Measurements from ENCODE around the gene CWC27.

Gene CWC27, protein sequence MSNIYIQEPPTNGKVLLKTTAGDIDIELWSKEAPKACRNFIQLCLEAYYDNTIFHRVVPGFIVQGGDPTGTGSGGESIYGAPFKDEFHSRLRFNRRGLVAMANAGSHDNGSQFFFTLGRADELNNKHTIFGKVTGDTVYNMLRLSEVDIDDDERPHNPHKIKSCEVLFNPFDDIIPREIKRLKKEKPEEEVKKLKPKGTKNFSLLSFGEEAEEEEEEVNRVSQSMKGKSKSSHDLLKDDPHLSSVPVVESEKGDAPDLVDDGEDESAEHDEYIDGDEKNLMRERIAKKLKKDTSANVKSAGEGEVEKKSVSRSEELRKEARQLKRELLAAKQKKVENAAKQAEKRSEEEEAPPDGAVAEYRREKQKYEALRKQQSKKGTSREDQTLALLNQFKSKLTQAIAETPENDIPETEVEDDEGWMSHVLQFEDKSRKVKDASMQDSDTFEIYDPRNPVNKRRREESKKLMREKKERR

DNA sequence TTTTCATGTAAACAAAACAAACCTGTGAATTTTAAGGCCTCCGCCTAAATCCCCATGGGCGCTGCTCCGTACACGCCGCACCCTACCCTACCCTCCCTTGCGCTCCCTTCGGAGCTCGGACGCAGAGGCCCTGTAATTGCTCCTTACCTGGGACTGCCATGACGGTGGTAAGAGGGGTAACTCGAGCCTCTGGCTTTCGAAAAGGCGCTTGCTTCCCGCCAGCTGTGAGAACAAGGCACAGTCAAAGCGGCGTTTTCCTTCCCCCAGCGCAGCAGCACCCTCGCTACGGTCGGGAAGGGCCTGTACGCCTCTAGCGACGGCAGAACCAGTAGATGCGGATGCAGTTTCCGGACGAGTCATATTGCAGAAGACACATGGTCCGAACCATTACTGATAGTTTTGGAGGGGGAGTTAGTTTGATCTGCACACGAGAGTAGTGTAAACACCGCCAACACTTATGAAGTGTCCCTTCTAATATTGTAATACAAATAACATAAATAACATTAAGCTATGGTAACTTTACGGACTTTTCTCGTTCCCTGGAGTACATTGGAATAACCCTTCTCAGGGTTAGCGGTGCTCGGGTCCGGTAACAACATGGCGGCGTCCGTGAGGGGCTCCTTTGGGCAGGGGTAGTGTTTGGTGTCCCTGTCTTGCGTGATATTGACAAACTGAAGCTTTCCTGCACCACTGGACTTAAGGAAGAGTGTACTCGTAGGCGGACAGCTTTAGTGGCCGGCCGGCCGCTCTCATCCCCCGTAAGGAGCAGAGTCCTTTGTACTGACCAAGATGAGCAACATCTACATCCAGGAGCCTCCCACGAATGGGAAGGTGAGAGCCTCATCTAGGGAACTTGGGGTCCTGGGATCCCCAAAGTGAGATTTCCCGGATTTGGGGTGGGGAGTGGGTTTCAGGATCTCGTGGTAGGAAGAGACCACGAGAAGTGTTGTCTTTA, at the start of gene CWC27, which contains the start of gene SREK1IP1:
TSS of gene CWC27 (plus strand) at position 573 of the 955 bp plus-strand sequence. CDS start at position 790, 217 bp downstream.
TSS of gene SREK1IP1 (minus strand) at position 334 of the 955 bp plus-strand sequence. CDS start at position 160, 174 bp downstream.
- peak; percentile 70 for DNase-seq (ENCODE audit: low read depth, low spot score)

DNA sequence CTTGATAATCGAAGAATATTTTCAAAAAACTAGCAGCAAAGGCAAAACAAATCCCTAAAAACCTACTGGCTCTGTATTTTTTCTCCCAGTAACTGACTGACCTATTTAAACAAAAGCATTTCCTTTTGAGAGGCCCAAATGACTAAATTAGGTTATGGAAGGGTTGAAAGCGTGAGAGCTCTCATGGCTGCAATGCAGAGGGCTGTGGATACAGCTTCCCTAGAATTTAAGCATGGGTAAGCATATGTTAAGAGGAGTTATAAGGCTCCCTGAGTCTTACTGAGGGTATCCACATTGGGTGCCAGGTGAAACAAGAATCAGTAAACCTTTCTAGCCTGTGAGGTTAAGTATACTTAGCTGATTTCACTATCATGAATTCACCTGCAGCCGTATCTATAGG, 46.1 kb upstream of the CWC27 start:
- no peak for DNase-seq (ENCODE audit: low read depth, low spot score)

DNA sequence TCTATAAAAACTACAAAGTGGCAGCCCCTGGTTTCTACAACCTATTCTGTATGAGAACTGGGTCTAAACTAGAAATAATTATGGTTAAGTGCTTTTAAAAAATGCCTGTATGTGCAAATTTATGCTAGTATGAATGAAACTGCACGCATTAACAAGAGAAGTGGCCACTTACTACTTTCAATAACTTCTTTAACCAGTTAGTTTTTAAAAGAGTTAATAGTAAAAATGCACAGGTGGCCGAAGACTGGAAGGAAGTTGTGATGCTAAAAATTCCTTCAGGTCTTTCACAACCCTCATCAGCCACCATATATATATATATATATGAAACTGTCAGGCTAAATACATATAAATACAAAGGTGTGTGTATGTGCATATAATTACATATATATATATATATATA, 41.6 kb upstream of the CWC27 start:
- no peak for DNase-seq (ENCODE audit: low read depth, low spot score)

DNA sequence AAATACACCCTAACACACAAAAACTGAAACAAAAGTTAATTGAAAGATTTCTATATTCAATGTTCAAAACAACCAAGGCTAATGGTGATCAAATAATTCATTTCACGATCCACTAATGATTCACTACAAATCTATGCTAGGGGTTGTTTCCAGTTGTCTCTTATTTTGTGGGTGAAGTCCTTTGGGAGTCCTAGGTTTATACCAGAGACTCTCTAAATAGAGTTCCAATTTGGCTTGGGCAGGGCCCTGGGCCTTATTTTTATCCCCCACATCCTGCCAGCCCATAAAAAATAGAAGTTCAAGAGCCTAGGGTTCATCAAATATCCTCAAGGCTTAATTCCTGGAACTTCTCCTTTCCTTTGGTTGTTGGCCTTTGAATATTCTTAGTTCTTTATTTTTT, 26.3 kb upstream of the CWC27 start:
- DNase-seq (ENCODE audit: low read depth, low spot score): no peak

DNA sequence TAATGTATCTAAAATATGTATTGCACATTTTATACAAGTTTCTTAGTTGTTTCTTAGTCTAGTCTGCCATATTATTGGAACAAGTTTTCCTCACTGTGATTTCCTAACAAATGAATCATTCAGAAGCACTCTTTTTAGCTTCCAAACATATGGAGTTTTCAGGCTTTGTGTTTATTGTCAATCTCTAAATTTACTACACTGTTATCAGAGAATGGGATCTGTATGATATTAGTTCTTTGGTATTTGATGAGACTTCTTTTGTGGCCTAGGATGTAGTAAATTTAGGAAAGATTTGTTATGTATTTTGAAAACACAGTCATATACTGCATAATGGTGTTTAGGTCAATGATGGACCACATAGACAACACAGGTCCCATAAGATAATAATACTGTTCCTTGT, 25.9 kb upstream of the CWC27 start:
- DNase-seq (ENCODE audit: low read depth, low spot score): no peak

DNA sequence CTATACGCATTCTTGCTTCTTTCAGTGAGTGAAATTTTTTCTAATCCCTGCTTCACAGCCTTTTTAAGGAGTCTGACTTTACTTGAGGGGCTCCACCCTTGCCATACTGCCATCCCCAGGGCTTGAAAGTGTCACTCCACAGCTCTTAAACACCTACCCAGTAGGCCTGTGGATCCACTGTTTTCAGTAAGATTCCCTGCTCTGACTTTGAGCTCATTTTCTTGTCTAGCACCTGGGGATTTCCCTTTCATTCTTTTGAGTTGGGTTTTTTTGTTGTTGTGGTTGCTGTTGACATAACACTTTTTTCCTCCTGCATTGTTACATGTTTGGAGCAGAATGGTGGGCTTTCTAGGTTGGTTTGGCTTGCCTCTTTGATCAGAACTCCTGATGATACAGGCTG, 23.8 kb upstream of the CWC27 start:
- DNase-seq (ENCODE audit: low read depth, low spot score): no peak

DNA sequence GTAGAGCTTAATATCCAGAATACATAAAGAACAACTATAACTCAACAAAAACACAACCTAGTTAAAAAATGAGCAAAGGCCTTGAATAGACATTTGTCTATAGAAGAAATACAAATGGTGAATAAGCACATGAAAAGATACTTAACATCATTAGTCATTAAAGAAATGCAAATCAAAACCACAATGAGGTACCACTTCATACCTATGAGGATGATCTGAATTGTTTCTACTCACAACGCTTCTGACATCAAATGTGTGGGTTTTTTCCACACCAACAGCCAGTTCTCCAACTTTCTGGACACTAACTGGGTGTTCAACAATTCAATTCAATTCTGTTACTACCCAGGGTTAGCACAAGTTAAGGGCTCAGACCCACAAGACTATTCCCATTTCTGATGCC, 22.3 kb upstream of the CWC27 start:
- no peak for DNase-seq (ENCODE audit: low read depth, low spot score)

DNA sequence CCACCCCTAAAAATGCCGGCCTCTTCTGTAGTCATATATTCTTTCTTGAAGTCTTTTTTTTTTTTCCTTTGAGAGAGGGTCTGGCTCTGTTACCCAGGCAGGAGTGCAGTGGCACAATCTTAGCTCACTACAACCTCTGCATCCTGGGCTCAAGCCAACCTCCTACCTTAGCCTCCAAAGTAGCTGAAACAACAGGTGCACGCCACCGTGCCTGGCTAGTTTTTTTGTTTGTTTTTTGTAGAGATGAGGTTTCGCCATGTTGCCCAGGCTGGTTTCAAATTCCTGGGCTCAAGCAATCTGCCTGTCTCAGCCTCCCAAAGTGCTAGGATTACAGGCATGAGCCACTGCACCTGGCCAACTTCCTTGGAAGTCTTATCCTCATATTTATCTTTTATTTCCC, 19.3 kb upstream of the CWC27 start:
- no peak for DNase-seq (ENCODE audit: low read depth, low spot score)

DNA sequence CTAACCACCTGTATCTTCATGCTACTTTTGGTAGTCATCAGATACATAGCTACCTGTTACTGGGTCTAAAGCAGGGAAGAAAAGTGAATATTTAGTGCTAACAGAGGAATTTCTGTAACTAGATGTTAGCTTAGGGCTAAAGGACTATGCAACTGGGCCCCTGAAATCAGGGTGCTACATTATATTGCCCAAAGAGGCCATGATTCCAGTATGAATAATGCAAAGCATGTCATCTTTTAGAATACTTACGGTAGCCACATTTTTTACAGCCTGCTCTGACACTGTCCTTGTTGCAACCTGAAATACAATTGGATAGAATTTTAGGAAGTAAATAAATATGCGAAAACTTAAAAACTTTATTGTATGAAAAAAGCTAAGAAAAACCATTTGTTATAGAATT, 14.7 kb upstream of the CWC27 start:
- no peak for DNase-seq (ENCODE audit: low read depth, low spot score)

DNA sequence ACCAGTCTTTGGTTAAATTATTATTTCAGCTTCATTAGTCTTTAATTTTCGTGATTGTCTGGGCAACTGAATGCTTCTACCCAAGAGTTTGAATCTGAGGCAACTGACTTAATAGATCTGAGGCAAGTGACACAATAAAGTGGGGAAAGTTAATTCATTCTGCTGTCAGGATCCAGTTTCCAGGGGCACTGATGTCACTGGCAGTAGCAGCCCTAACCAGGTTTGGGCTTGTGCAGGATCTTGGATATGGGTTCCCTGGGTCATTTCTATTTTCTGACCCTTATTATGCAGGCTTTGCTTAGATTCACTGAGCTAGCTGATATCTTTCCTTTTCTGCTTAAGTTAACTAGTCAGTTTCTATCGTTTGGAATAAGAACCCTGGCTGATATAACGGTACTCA, 9.8 kb upstream of the CWC27 start:
- DNase-seq (ENCODE audit: low read depth, low spot score): no peak

DNA sequence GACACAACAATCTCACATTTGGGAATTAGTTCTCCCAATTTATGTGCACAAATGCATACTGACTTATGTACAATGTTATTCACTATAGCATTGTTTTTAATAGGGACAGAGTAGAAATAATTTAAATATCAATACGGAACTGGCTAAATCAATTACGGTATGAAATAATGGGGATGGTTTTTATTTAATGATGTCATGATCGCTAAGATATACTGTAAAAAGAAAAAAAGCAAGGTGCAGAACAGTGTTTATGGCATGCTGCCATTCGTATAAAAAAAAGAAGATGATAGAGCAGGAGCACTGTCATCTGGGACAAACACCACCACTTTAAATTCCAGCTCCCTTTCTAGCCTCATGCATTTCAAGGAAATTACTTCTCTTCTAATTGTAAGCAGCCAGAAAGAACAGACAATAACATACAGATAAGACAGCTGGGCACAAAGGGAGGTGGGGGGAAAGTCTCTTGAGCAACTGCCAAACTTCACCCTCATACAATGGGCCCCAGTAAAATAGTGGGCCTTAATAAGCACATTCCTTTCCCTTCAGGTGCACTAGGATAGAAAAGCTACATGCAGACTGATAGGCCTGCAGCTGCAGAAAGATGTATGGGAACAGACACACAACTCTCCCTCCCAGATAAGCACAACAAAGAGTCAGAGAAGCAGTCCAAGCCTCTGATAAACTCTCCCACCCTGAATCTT, 8.6 kb upstream of the CWC27 start:
- no peak for DNase-seq (ENCODE audit: low read depth, low spot score)

DNA sequence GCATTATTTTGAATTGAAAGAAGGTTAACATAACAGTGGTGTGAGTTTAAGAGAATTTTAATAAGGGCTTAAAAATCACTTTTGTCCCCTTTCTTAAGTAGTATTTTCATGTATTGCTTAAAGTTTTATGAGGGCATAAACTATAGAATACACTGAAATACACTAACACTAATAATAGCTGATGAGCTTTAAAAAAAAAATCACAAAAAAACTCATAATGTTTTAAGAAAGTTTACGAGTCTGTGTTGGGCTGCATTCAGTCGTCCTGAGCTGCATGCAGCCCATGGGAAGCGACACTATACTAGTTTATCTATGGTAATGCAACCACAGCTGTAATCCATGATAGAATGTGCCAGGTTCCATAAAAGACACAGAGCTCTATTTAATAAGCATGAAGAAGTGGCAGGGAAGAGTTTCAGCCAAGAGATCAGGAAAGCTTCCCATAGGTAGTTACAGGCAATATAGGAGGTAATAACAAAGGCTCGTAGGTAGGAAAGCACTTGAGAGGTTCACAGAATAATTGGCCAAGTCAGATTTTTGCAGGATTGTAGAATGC, 4.7 kb upstream of the CWC27 start:
- DNase-seq (ENCODE audit: low read depth, low spot score): no peak

DNA sequence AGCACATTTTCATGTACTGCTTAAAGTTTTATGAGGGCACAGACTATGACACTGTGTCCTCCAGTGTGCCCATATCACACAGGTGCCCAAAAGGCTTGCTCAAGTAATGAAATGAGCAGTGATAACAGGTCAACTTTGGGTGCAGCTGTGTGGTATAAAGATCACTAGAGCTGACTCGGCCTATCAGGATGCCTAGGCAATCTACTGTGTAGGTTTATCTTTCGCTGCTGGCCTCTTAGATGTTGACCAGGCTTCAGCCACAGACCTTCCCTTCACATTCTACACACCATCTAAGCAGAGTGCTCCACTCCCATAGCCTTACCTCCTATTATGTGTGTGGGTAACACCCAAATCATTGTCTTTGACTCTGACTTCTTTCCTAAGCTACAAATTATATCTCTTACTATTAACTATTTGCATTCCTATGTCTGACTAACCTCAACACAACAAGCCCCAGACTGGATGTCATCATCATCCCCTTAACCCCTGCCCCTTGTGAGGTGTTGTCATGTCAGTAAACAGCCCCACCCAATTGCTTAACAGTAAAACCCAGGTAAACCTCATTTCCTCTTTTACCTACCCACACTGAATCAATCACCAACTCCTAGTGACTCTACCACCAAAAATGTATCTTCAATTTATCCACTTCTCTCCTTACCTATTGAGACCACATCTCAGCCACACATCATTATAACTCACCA, 2.8 kb upstream of the CWC27 start:
- no peak for DNase-seq (ENCODE audit: low read depth, low spot score)

DNA sequence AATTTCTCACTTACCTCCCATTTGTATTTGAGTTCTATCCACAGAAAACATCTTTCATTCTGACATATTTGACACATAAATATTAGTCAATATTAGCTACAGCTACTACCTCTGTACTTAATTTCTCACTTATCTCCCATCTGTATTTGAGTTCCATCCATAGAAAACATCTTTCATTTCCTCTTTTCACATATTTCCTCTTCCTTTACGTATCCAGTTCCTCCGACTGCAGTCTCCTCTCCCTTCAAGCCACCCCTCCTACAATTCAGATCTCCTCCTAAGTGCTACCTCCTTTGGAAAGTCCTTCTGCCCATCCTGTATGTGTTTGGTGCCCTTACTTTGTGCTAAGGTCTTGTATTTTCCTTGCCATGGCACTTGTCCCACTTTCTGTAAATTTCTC, 1.8 kb upstream of the CWC27 start:
- no peak for DNase-seq (ENCODE audit: low read depth, low spot score)

DNA sequence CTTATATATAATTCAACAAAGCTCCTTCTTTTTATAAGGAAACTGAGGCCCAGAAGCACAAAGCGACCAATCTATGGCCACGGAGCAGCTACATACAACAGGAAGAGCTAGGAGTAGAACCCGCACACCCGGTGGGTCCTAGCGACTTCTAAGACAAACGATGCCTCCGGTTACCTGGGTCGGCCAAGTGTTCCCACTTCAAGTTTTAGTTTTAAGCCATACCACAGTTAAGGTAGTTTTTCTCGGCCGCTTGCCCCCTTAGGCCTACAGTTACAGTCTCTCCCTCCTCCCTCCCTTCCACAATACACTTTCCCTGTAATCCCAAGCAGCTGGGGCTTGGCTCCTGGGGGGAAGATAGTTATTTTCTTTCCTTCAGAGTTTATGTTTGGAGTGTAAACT, 772 bp upstream of the CWC27 start:
- no peak for DNase-seq (ENCODE audit: low read depth, low spot score)

DNA sequence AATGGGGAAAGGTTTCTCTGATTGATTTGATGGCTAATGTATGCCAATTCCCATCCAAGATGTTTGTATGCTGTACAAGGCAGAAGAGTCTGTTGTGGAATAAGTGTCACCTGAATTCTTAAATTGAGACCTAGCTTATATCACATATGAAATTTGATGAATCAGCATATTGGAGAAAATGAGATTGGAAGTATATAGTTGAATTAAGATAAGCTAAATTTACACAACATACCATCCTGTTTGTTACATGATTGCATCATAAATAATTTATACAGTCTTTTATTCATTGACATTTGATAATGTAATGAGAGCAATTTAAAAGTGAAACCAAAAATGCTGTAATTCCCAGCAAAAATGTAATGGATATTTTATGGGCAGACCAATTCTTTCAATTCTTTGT, 1.1 kb downstream of the CWC27 start:
- no peak for DNase-seq (ENCODE audit: low read depth, low spot score)

DNA sequence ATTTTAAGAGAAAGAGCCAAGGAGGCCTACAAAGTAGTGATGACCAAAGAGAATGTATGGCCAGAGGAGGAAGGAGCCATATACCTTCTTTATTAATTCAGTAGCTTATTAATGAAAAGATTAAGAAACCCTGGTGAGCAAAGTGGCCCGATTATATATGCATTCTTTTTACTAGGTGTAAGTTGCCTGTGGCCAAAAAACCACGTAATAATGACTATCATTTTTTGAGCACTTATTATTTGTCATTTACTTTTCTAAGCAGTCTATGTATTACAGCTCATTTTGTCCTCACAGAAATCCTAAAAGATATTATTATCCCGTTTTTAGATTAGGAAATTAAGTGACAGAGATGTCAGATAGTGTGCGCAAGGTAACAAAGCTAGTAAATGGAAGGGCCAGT, 3.0 kb downstream of the CWC27 start:
- no peak for DNase-seq (ENCODE audit: low read depth, low spot score)

DNA sequence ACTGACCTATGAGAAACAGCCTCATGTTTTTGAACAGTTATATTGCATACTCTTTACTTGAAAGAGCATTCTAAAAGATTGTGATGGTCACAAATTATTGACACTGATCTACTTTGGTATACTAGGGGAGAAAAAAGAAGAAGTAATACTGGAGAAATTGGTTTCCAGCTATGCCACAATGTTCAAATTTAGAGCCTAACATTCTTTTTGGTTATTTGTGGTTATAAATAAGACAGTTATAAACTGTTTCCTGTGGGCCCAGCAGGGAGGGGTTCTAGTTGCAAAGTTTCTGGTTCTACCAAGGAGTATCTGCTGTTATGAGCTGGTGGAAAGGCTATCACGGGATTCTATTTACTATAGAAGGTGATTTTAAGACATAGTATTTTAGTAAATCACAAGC, 4.8 kb downstream of the CWC27 start:
- no peak for DNase-seq (ENCODE audit: low read depth, low spot score)

DNA sequence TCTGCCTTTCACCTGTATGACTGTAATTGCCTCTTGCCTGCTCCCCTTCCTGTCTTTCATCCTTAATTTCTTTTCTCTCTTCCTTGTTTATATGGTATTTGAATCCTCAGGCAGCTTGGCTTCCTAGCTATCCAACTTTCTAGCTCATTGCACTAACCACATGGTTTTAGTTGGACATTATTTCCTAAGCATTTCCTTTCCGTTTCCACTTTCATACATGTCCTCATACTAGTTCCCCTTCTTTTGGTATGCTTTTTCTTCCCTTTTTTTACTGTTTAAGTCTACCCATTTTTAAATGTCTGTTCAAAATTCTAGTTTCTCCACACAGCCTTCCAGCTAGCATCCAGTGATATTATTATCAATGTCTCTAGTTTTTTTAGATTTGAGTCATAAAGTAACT, 6.6 kb downstream of the CWC27 start:
- DNase-seq (ENCODE audit: low read depth, low spot score): no peak

DNA sequence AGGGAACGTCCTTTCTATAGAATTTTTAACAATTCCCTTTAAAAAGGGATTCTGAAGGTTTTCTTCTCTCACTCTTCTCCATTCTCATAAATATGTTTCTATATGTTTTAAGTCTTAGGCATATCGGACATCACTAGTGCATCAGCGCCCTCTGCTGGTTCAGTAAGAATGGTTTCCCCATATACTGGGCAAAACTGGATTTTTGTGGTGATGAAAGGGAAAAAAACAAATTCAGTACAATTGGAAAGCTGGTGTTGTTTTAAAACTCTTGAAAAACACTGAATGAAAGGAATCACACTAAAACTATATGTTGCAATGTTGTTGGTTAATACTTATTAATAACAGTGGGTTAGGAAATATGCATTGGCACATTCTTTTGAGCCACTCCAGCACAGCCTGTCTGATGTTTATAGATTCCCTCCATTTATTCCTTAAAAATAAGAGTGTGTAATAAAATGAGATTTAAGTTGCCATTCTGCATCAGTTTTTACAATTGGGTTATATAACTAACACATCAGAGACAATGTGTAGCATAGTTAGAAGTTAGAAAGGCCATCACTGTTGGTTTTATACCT, 15.8 kb downstream of the CWC27 start:
- DNase-seq (ENCODE audit: low read depth, low spot score): peak; percentile 57

DNA sequence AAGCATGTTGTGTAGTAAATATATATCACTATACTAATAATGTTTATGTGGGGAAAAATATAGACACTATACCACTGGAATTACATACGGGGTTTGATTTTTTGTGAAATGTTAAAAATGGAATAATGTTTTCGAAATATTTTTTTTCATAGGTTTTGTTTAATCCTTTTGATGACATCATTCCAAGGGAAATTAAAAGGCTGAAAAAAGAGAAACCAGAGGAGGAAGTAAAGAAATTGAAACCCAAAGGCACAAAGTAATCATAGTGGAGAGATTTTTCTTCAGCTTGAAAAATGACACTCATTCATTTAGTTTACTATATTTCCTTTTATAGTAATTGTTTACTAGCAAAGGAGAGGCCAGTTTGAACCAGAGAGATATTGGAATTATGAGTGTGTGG, 17.6 kb downstream of the CWC27 start:
- no peak for DNase-seq (ENCODE audit: low read depth, low spot score)

All from activated CD4-positive, CD25-positive, alpha-beta regulatory T cell treated with anti-CD3 and anti-CD28 coated beads, Interleukin-2, amount 50 U/mL, for 16 hours (primary cell).